ENCODE measurements around the gene ADAR. TPM values are rescaled to one million over a fixed set of nuclear protein-coding genes. Genes with fewer than 3 reads are reported as not detected.

Gene ADAR
- total RNA-seq, 1 donor from 2014 or later = 444 TPM

GRCh38 chr1:154533952-154534844 is 73.8 kb downstream of the ADAR start:
- intact Hi-C loops (cut with micrococcal nuclease) = no loop called here

Other genes starting within 250 kb of the ADAR start
- 6.4 and 9.8 TPM in 2 replicates for gene IL6R, start 202.8 kb downstream of the ADAR start, total RNA-seq
- not detected in 2 replicates for gene TDRD10, start 106.0 kb downstream of the ADAR start, total RNA-seq
- gene SHE, start 105.8 kb downstream of the ADAR start, total RNA-seq = not detected in 2 replicates
- 102 and 109 TPM in 2 replicates for gene UBE2Q1, start 49.5 kb downstream of the ADAR start, total RNA-seq
- gene CHRNB2, start 40.4 kb downstream of the ADAR start, total RNA-seq = not detected in 2 replicates